Effector memory CD4-positive, alpha-beta T cell (primary cell): ENCODE results near the gene UGT1A3.

ENCODE experiments used
- DNase-seq, 3 donors: peaks; one replicate each; pipeline ENCODE4 v3.0.0-alpha.2; 2020
- H3K27ac ChIP-seq: 2 replicates; pipeline ENCODE4 v1.7.0; 2013; ENCODE audit warnings: mild to moderate bottlenecking, low read length, moderate library complexity; ENCODE audit not compliant: insufficient read depth, poor library complexity, severe bottlenecking
- H3K27me3 ChIP-seq: replicated peaks from 2 replicates; pipeline ENCODE4 v1.7.0; 2013; ENCODE audit warnings: mild to moderate bottlenecking, low read length; ENCODE audit not compliant: insufficient read depth, control insufficient read depth, poor library complexity, severe bottlenecking
- H3K36me3 ChIP-seq: 2 replicates; pipeline ENCODE4 v1.7.0; 2013; ENCODE audit warnings: mild to moderate bottlenecking, low read length, moderate library complexity; ENCODE audit not compliant: control insufficient read depth, insufficient read depth
- H3K4me1 ChIP-seq: 2 replicates; pipeline ENCODE4 v1.7.0; 2013; ENCODE audit warnings: low read length, mild to moderate bottlenecking; ENCODE audit not compliant: control insufficient read depth, insufficient read depth, poor library complexity, severe bottlenecking
- H3K4me3 ChIP-seq: 2 replicates; pipeline ENCODE4 v1.7.0; 2013; ENCODE audit warnings: low read length, low read depth, mild to moderate bottlenecking; ENCODE audit not compliant: insufficient read depth, poor library complexity, severe bottlenecking
- H3K9me3 ChIP-seq: 2 replicates; pipeline ENCODE4 v1.7.0; 2013; ENCODE audit warnings: mild to moderate bottlenecking, low read length, moderate library complexity; ENCODE audit not compliant: control insufficient read depth

Gene UGT1A3

DNA sequence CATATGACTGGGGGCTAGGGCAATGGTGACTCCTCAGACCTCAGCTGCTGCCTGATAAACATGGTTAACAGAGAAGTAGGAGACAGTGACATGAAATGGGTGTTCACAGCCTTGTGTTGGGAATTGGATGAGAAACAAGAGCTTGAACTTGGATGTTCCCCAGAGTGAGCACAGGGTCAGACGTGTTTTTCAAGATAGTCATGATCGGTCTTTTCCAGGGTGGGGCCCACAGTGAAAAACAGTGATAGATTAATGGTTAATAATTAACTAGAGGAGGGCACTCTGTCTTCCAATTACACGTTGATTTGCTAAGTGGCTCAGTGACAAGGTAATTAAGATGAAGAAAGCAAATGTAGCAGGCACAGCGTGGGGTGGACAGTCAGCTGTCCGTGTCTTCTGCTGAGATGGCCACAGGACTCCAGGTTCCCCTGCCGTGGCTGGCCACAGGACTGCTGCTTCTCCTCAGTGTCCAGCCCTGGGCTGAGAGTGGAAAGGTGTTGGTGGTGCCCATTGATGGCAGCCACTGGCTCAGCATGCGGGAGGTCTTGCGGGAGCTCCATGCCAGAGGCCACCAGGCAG lies at the start of gene UGT1A3:
TSS of gene UGT1A3 (plus strand) at position 320 of the 579 bp plus-strand sequence. CDS start at position 405, 85 bp downstream.
- H3K27ac ChIP-seq, result no peak within 1 kb of the TSS
- H3K4me1 ChIP-seq, result no peaks in the 10 kb centered on the region
- H3K9me3 ChIP-seq, result no peaks in the 10 kb centered on the region
- H3K4me3 ChIP-seq, result no peak within 1 kb of the TSS
- no peaks in the 10 kb centered on the region for H3K36me3 ChIP-seq
- no peak for DNase-seq
- H3K27me3 ChIP-seq, result no peaks in the 10 kb centered on the region

DNA sequence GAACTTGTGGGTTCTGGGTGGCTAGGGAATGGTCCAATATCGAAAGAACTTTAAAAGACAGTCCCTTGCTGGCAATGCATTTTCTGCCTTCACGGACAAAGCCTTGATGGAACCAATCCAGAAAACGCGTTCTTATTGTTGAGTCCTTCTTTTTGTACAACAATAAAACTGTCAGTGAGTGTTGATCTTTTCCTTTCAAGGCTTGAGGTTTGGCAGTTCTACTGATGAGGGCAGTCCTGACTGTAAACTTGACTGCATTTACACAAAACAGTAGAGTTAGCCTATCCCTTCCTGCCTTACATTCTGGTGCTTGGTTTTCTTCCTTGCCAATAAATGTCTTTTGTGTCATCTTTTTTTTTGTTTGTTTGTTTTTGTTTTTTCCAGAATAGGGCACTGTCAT lies 49.6 kb upstream of the UGT1A3 start:
- Histone ChIP-seq H3K9me3 (no peaks in the 10 kb centered on the region), H3K36me3 (no peaks in the 10 kb centered on the region), H3K4me3 (no peak overlapping the region), H3K27ac (no peak overlapping the region), H3K4me1 (no peaks in the 10 kb centered on the region), H3K27me3 (no peaks in the 10 kb centered on the region)
- no peak for DNase-seq

DNA sequence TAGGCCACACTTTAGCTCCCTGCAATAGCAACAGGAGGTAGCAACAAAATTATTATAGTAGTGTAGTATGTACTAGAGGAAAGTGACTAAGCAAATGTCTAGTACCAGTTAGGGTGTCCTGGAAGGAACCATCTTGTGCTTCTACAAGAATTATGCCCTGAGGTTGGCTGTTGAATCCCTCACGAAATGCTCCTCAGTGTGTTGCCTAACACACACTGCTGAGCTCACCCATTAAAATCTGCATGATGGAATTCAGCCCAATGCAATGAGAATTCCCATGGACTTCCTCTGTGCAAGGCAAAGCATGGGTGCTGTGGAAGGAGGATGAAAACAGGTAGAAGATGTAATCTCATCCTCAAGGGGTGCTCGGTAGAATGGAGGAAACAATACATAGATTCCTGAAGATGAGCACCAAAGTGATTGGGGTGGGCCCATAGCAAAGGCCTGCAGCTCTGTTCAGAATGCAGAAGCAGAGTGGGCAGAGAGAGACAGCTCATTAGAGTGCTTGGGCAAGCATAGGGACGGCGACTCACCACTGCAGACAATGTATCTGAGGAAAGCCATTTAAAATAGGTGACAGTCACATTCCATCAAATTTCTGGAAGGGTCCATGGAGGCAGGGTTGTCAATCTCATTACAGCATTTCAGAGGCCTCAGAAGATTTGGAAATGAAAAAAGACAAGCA lies 48.3 kb upstream of the UGT1A3 start:
- Histone ChIP-seq H3K27me3 (no peaks in the 10 kb centered on the region), H3K27ac (no peak overlapping the region), H3K4me1 (no peaks in the 10 kb centered on the region), H3K4me3 (no peak overlapping the region), H3K36me3 (no peaks in the 10 kb centered on the region), H3K9me3 (no peaks in the 10 kb centered on the region)
- DNase-seq, result no peak

DNA sequence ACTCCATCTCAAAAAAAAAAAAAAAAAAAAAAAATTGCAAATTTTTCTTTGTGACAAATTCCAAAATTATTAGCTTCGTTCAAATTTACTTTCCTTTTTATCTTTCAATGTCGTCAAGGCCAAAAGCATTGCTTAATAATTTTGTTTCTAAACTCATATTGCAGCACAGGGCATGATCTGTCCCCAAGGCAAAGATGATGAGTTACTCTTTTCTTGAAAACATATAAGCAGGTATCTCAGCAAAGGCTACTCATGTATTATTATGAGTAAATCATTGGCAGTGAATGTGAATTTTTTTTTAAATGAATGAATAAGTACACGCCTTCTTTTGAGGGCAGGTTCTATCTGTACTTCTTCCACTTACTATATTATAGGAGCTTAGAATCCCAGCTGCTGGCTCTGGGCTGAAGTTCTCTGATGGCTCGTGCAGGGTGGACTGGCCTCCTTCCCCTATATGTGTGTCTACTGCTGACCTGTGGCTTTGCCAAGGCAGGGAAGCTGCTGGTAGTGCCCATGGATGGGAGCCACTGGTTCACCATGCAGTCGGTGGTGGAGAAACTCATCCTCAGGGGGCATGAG lies 47.2 kb upstream of the UGT1A3 start, which contains the start of gene UGT1A7:
TSS of gene UGT1A7 (plus strand) at position 381 of the 579 bp plus-strand sequence. CDS start at position 418, 37 bp downstream.
- Histone ChIP-seq H3K27me3 (no peaks in the 10 kb centered on the region), H3K4me1 (no peaks in the 10 kb centered on the region), H3K27ac (no peak within 1 kb of the TSS), H3K4me3 (no peak within 1 kb of the TSS), H3K36me3 (no peaks in the 10 kb centered on the region), H3K9me3 (no peaks in the 10 kb centered on the region)
- DNase-seq, result no peak

DNA sequence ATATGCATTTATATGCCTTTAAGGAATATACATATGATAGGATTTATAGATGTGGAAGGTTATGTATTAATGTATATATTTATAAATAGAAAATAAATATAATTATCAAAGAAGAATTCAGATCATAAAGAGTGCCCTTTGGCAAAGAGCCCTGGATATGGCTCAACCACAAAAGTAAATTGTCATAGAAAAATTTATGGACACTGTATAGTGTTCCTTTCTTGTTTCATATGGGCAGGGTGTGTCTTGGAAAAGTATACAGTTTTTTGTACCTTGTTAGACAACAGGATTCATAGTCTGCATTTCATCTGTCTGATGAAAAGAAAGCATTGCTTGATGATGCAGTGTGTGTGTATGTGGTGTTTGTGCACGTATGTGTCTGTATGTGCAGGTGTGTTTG lies 44.2 kb upstream of the UGT1A3 start:
- Histone ChIP-seq H3K27ac (no peak overlapping the region), H3K4me1 (no peaks in the 10 kb centered on the region), H3K9me3 (no peaks in the 10 kb centered on the region)

DNA sequence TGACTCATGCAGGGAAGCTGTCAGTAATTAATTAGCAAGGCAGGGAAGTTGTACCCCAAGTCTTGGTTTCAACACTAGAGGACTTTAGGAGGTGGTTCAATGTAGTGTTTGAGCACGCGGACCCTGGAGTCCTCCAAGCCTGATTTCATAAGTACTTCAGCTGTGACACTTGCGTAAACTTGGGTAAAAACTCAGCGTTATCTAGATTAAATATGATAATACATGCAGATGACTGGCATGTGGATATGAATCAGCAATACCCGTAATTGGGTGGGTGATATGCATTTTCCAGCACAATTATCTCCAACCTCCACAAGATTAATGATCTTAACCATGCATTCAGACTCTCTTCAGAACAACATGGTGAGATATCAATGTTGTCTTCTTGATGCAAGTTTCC lies 41.9 kb upstream of the UGT1A3 start:
- H3K4me3 ChIP-seq, result no peak overlapping the region
- no peaks in the 10 kb centered on the region for H3K27me3 ChIP-seq
- H3K4me1 ChIP-seq, result no peaks in the 10 kb centered on the region
- no peaks in the 10 kb centered on the region for H3K9me3 ChIP-seq
- no peak for DNase-seq
- no peak overlapping the region for H3K27ac ChIP-seq
- H3K36me3 ChIP-seq, result no peaks in the 10 kb centered on the region

More for the DNA sequence above, 44.2 kb upstream of the UGT1A3 start:
- no peak overlapping the region for H3K4me3 ChIP-seq
- H3K36me3 ChIP-seq, result no peaks in the 10 kb centered on the region
- no peak for DNase-seq
- H3K27me3 ChIP-seq, result no peaks in the 10 kb centered on the region

DNA sequence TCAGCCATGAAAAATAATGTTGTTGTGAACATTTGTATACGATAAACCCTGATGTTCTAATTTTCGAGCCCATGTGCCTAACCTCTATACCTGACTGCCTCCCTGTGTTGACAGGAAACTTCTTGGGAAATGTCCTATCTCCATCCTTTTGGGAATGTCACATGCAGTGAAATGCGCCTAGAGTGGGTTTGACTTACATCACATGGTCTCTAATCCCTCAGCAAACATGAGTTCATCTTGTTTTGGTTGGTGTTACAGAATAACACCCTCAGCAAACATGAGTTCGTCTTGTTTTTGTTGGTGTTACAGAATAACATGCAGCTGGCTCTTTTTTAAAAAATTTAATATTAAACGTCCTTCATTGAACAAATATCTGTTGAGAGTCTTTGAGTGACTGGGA lies 40.5 kb upstream of the UGT1A3 start:
- H3K9me3 ChIP-seq, result no peaks in the 10 kb centered on the region
- no peak for DNase-seq
- no peaks in the 10 kb centered on the region for H3K27me3 ChIP-seq
- H3K27ac ChIP-seq, result no peak overlapping the region
- no peaks in the 10 kb centered on the region for H3K4me1 ChIP-seq
- H3K4me3 ChIP-seq, result no peak overlapping the region
- H3K36me3 ChIP-seq, result no peaks in the 10 kb centered on the region

DNA sequence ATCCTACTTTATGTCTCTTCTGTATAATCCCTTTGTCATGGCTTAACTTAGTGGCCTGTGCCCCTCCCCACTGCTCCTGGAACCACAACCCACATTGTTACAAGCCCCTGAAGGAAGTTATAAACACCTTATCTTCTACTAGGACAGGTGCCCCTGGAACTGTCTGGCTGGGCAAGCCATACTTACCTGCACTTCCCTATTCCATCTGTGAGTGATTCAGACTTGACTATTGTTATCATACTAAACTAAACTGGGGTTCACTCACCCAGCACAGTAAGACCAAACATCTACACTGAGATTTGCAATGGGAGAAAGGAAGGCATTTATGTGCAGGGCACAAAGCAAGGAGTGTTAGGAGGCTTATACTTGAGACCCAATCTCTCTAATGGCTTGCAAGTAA lies 39.8 kb upstream of the UGT1A3 start:
- H3K9me3 ChIP-seq, result no peaks in the 10 kb centered on the region
- no peaks in the 10 kb centered on the region for H3K36me3 ChIP-seq
- DNase-seq, result no peak
- H3K27me3 ChIP-seq, result no peaks in the 10 kb centered on the region
- H3K27ac ChIP-seq, result no peak overlapping the region
- no peak overlapping the region for H3K4me3 ChIP-seq
- H3K4me1 ChIP-seq, result no peaks in the 10 kb centered on the region

DNA sequence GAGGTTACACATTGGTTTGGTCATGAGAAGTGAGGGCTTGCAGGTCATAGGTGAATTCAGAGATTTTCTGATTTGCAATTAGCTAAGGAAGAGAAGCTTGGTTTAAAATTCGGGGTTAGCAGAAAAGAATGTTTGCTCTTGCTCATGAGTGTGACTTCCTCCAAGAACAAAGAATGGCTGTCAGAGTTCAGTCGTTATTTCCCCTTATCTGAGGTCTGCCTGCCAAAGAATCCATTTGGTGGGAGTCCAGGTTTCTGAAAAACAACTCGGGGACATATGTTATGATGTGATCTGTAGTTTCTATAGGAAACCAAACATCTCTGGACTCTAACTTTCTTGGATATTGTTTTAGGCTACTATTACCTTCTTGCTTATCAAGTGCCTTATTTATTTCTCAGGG lies 39.3 kb upstream of the UGT1A3 start:
- Histone ChIP-seq H3K9me3 (no peaks in the 10 kb centered on the region), H3K4me3 (no peak overlapping the region), H3K27me3 (no peaks in the 10 kb centered on the region), H3K4me1 (no peaks in the 10 kb centered on the region), H3K36me3 (no peaks in the 10 kb centered on the region), H3K27ac (no peak overlapping the region)
- DNase-seq, result no peak

DNA sequence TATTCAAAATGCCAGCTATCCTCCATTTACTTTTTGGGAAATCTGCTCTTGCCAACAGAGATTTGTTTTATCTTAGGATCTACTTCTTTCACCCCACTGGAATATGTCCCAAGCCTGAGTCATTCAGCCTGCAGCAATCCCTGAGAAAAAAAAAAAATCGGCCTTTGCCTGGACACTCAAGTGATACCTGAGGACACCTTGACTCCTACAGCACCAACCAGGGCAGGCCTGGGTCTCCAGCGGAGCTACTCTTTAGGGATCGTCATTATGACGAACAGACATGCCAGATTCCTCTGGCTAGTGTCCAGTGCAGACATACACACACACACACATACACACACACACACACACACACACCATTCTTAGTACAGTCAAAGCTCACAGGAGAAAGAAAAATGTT lies 38.4 kb upstream of the UGT1A3 start:
- no peaks in the 10 kb centered on the region for H3K4me1 ChIP-seq
- no peaks in the 10 kb centered on the region for H3K27me3 ChIP-seq
- no peak for DNase-seq
- no peaks in the 10 kb centered on the region for H3K9me3 ChIP-seq
- no peak overlapping the region for H3K4me3 ChIP-seq
- H3K36me3 ChIP-seq, result no peaks in the 10 kb centered on the region
- no peak overlapping the region for H3K27ac ChIP-seq
